ENCODE data around the gene ERAS. TPM values are rescaled to one million over a fixed set of nuclear protein-coding genes. Genes with fewer than 3 reads are reported as not detected.

Gene ERAS
- total RNA-seq, 6 experiments from 2014 or later, result not detected

DNA sequence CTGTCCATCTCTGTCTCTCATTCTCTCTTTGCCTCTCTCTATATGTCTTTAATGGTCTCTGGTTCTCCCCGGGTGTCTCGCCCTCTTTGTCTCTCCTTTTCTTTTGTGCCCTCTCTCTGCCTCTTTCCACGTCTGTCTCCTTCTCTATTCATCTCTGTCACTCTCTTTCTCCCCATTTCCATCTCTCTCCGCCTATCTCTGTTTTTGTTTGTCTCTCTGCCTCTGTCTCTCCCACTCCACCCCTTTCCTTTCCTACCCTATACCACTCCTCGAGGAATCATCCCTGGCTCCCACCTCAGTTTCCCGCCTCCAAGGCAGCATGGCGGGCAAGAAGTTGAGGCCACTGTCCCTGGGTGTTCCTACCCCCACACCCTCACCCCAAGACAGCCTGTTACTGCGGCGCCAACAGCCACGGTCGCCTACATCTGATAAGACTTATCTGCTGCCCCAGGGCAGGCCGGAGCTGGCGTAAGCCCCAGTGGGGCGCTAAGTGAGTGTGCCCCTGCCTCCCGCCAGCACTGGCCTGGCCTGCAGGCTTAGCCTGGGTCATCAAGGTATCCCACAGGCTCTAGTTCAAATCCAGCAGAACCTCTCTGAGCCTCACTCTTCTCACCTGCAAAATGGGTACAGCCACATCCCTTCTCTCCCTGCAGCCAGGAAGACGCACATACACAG is 40.6 kb upstream of the ERAS start:
- Histone ChIP-seq H3K4me1 (no peaks in the 10 kb centered on the region), H3K27me3 (no peaks in the 10 kb centered on the region), H3K9me3 (no peaks in the 10 kb centered on the region), H3K36me3 (no peaks in the 10 kb centered on the region), H3K27ac (no peak overlapping the region), H3K4me3 (no peak overlapping the region)
- intact Hi-C loops (cut with DNase I), result no loop called here
- TF ChIP-seq, protein P1, sequence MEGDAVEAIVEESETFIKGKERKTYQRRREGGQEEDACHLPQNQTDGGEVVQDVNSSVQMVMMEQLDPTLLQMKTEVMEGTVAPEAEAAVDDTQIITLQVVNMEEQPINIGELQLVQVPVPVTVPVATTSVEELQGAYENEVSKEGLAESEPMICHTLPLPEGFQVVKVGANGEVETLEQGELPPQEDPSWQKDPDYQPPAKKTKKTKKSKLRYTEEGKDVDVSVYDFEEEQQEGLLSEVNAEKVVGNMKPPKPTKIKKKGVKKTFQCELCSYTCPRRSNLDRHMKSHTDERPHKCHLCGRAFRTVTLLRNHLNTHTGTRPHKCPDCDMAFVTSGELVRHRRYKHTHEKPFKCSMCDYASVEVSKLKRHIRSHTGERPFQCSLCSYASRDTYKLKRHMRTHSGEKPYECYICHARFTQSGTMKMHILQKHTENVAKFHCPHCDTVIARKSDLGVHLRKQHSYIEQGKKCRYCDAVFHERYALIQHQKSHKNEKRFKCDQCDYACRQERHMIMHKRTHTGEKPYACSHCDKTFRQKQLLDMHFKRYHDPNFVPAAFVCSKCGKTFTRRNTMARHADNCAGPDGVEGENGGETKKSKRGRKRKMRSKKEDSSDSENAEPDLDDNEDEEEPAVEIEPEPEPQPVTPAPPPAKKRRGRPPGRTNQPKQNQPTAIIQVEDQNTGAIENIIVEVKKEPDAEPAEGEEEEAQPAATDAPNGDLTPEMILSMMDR (IDR thresholded peaks at IDR 0.05), result no peak
- no peak for TF ChIP-seq POLR2A (IDR thresholded peaks at IDR 0.05)
- DNase-seq, result no peak
- ATAC-seq, result no peak
- 64% methylated on average over 14 of the region's 16 CpGs for WGBS (ENCODE audit: insufficient coverage, low coverage, low lambda C conversion rate, missing lambda C conversion rate)

DNA sequence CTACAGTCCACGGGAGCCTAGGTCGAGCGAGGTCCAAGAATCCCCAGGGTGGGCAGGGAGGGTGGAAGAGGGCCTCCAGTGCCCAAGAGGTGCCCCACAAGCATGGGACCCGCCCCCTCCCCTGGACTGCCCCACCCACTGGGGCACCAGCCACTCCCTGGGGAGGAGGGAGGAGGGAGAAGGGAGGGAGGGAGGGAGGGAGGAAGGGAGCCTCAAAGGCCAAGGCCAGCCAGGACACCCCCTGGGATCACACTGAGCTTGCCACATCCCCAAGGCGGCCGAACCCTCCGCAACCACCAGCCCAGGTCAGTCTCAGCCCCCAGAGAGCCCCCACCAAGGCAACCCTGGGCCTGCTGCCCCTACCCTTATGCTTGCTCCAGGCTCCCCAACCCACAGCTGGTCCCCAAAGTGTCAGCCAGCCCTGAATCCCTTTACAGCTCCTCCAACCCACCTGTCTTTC is 39.9 kb upstream of the ERAS start, which contains the start of gene GATA1:
TSS of gene GATA1 (plus strand) at position 250 of the 460 bp plus-strand sequence. CDS start 4,520 bp downstream, outside the sequence.
- no peaks in the 10 kb centered on the region for H3K36me3 ChIP-seq
- no peak within 1 kb of the TSS for H3K4me3 ChIP-seq
- H3K27me3 ChIP-seq, result no peaks in the 10 kb centered on the region
- intact Hi-C loops (cut with DNase I), result no loop called here
- no peaks in the 10 kb centered on the region for H3K9me3 ChIP-seq
- WGBS (ENCODE audit: insufficient coverage, low coverage, low lambda C conversion rate, missing lambda C conversion rate), result 61% methylated on average over 4 of the region's 7 CpGs
- no peaks in the 10 kb centered on the region for H3K4me1 ChIP-seq
- DNase-seq (no peak), ATAC-seq (peak in 1 of 4 donors; percentile 16)
- TF ChIP-seq POLR2A (IDR thresholded peaks at IDR 0.05), result no peak
- TF ChIP-seq, protein P1 (IDR thresholded peaks at IDR 0.05), result no peak
- no peak within 1 kb of the TSS for H3K27ac ChIP-seq

DNA sequence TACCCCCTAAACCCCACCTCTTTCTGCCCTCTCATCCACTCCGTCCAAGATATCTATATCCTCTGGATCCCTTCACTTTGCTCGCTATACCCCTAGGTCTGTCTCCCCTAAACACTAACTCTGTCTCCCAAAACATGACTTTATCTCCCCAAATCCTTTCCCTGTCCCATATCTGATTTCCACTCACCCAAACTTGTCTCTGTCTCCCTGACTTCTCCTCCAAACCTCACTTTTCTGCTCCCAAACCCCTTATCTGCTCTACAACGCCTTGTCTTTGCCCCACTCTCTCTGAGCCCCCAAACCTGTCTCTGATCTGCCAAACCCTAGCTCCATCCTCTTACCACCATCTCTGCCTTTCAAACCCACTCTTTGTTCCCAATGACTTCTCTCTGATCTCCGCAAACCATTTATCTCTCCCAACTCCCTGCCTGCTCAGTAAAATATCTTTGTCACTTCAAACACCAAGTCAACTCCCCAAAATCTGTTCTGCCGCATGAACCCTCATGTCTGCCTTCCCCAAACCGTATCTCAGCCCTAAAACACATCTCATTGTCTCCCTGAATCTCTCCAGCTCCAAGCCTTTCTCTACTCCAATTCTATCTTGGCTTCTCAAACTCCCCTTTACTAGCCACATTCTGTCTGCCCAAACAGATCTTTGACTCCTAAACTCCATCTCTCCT is 39.3 kb upstream of the ERAS start:
- TF ChIP-seq, protein P1 (IDR thresholded peaks at IDR 0.05), result no peak
- TF ChIP-seq POLR2A (IDR thresholded peaks at IDR 0.05), result no peak
- intact Hi-C loops (cut with DNase I), result no loop called here
- no peaks in the 10 kb centered on the region for H3K27me3 ChIP-seq
- ATAC-seq, result no peak
- H3K9me3 ChIP-seq, result no peaks in the 10 kb centered on the region
- H3K36me3 ChIP-seq, result no peaks in the 10 kb centered on the region
- no peak for DNase-seq
- H3K4me1 ChIP-seq, result no peaks in the 10 kb centered on the region
- no peak overlapping the region for H3K27ac ChIP-seq
- 42% methylated on average over 6 of the region's 6 CpGs for WGBS (ENCODE audit: insufficient coverage, low coverage, low lambda C conversion rate, missing lambda C conversion rate)
- H3K4me3 ChIP-seq, result no peak overlapping the region

DNA sequence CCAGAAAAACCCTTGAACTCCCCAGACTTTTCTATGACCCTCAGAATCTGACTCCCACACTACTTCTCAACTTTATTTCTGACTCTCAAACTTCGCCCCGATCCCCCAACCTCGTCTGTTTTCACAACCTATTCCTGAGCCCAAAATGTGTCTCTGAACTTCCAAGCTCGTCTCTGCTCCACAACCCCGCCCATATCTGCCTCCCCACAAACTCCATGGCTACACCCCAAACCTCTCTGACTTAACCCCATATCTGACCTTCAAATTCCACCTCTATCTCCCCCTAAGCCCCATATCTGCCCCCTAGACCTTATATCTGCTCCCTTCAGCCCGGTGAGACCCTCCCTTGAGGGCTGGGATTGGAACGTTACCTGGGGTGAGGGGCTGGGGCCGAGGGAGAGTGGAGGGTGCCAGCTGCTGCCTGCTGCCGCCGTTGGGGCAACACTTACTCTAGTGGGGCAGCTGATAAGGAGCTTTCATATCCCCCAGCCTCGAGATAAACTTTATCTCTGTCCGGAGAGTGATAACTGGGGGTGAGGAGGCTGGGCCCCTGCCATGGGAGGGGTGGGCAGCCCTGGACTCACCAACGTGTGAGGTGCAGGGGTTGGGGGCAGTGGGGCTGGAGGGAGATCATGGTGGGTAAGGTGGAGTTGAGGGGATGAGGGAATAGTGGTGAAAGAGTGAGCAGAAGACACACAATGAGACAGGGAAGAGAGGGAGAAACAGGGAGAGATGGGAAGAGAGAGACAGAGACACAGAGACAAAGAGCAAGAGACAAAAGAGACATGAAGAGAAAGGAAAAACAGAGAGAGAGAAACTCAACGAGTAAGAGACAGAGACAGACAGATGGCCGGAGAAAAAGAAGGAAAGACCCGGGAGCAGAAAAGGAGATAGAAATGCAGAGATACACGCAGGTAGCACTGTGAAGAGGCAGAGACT is 38.5 kb upstream of the ERAS start:
- H3K36me3 ChIP-seq, result no peaks in the 10 kb centered on the region
- H3K9me3 ChIP-seq, result no peaks in the 10 kb centered on the region
- no peak overlapping the region for H3K4me3 ChIP-seq
- no peak for ATAC-seq
- 45% methylated on average over 17 of the region's 17 CpGs for WGBS (ENCODE audit: insufficient coverage, low coverage, low lambda C conversion rate, missing lambda C conversion rate)
- no peak for TF ChIP-seq POLR2A (IDR thresholded peaks at IDR 0.05)
- TF ChIP-seq, protein P1 (IDR thresholded peaks at IDR 0.05), result no peak
- no peaks in the 10 kb centered on the region for H3K27me3 ChIP-seq
- DNase-seq, result no peak
- no peaks in the 10 kb centered on the region for H3K4me1 ChIP-seq
- intact Hi-C loops (cut with DNase I), result no loop called here
- no peak overlapping the region for H3K27ac ChIP-seq
